ENCODE results near the gene ZNRD2.

ZNRD2 gene

GRCh38 chr11:65612691-65613090, 42.4 kb downstream of the ZNRD2 start:
- FAIRE-seq, result no peak

- no peak for FAIRE-seq
These were observed 43.0 kb downstream of the ZNRD2 start for GRCh38 chr11:65613091-65613928.

GRCh38 chr11:65615229-65615949, 45.1 kb downstream of the ZNRD2 start, which contains the start of gene PCNX3:
TSS of gene PCNX3 (plus strand) at chr11:65615776. CDS start at chr11:65616312, 536 bp downstream.
- peak; percentile 98 for FAIRE-seq

GRCh38 chr11:65615950-65616574, 45.8 kb downstream of the ZNRD2 start:
- no peak for FAIRE-seq

GRCh38 chr11:65616575-65617001, 46.3 kb downstream of the ZNRD2 start:
- no peak for FAIRE-seq

- FAIRE-seq, result no peak
These were observed 47.0 kb downstream of the ZNRD2 start for GRCh38 chr11:65617136-65617850.

GRCh38 chr11:65617990-65618751, 47.9 kb downstream of the ZNRD2 start:
- FAIRE-seq, result no peak

- FAIRE-seq, result no peak
These were observed 48.5 kb downstream of the ZNRD2 start for GRCh38 chr11:65618763-65619162.

GRCh38 chr11:65619281-65619928, 49.1 kb downstream of the ZNRD2 start:
- no peak for FAIRE-seq

- no peak for FAIRE-seq
These were observed 50.4 kb downstream of the ZNRD2 start for GRCh38 chr11:65620666-65621065.

- FAIRE-seq, result no peak
These were observed 51.2 kb downstream of the ZNRD2 start for GRCh38 chr11:65621460-65621859.
